Colonic mucosa (tissue), 4 donors: ENCODE results near the gene RIPK4. TPM values are rescaled to one million over a fixed set of nuclear protein-coding genes. Genes with fewer than 3 reads are reported as not detected.

Experiments used
- DNase-seq: peaks from one replicate; pipeline ENCODE4 v3.0.0-alpha.2; 2020
- H3K27ac ChIP-seq: fragments of 200-600 bp; one replicate; pipeline ENCODE4 v1.8.0; 2021
- H3K27me3 ChIP-seq: fragments of 200-600 bp; one replicate; pipeline ENCODE4 v1.8.0; 2021
- H3K36me3 ChIP-seq: fragments of 200-600 bp; one replicate; pipeline ENCODE4 v1.8.0; 2021
- H3K4me1 ChIP-seq: fragments of 200-600 bp; one replicate; pipeline ENCODE4 v1.8.0; 2021; ENCODE audit warnings: mild to moderate bottlenecking
- H3K4me3 ChIP-seq: fragments of 200-600 bp; one replicate; pipeline ENCODE4 v1.8.0; 2021
- H3K9ac ChIP-seq, 2 donors: one replicate each; pipeline ENCODE4 v1.7.0; 2013; ENCODE audit warnings: control low read depth in 2 of 2, low read depth in 2 of 2, low read length in 2 of 2
- H3K9me3 ChIP-seq: fragments of 200-600 bp; one replicate; pipeline ENCODE4 v1.8.0; 2021
- CTCF ChIP-seq: fragments of 200-600 bp; IDR thresholded peaks from one replicate; pipeline ENCODE4 v1.8.0; 2022; ENCODE audit warnings: antibody characterized with exemption, mild to moderate bottlenecking
- intact Hi-C: fragments of 100-400 bp; cut with DNase I; formaldehyde crosslinking; loops from one replicate; pipeline ENCODE4 v1.14.1; 2022
- total RNA-seq, 2 donors: library from RNA; stranded (reverse); fragmentation: NEBNext Ultra II Directional in 1 of 2; extraction: Animal tissue kit (Norgen Biotek cat#: 25700) in 1 of 2; gene quantifications; one replicate each; pipeline ENCODE4 v1.2.1, GENCODE V29; 2021
- donor health status: healthy.
- donor health status: DM: no; HTN: no; CAD: no.
- donor health status: DM: no; HTN: no; CAD: no.

RIPK4 gene
- total RNA-seq, 2 donors from 2014 or later = 10.1 to 10.5 TPM

- intact Hi-C loops = no loop called here
- no peaks in the 10 kb centered on the region for H3K4me1 ChIP-seq
- H3K4me3 ChIP-seq = no peak overlapping the region
- H3K9me3 ChIP-seq = no peaks in the 10 kb centered on the region
- H3K27me3 ChIP-seq = no peaks in the 10 kb centered on the region
- no peak overlapping the region for H3K9ac ChIP-seq
- TF ChIP-seq CTCF = no peak
- no peak for DNase-seq
- H3K27ac ChIP-seq = no peak overlapping the region
- no peaks in the 10 kb centered on the region for H3K36me3 ChIP-seq
Observed at GRCh38 chr21:41744028-41744930, 22.6 kb downstream of the RIPK4 start.

- no peak overlapping the region for H3K9ac ChIP-seq
- intact Hi-C loops = no loop called here
- no peaks in the 10 kb centered on the region for H3K9me3 ChIP-seq
- H3K27ac ChIP-seq = no peak overlapping the region
- no peaks in the 10 kb centered on the region for H3K27me3 ChIP-seq
- H3K4me1 ChIP-seq = no peaks in the 10 kb centered on the region
- no peaks in the 10 kb centered on the region for H3K36me3 ChIP-seq
- no peak for TF ChIP-seq CTCF
- no peak for DNase-seq
- no peak overlapping the region for H3K4me3 ChIP-seq
Observed at GRCh38 chr21:41743321-41744027, 23.4 kb downstream of the RIPK4 start.

GRCh38 chr21:41742073-41742875, 24.6 kb downstream of the RIPK4 start:
- H3K9ac ChIP-seq = no peak overlapping the region
- no peaks in the 10 kb centered on the region for H3K27me3 ChIP-seq
- no peaks in the 10 kb centered on the region for H3K9me3 ChIP-seq
- intact Hi-C loops = no loop called here
- no peak for TF ChIP-seq CTCF
- no peak overlapping the region for H3K27ac ChIP-seq
- H3K36me3 ChIP-seq = no peaks in the 10 kb centered on the region
- DNase-seq = no peak
- no peak overlapping the region for H3K4me3 ChIP-seq
- H3K4me1 ChIP-seq = no peaks in the 10 kb centered on the region

- Histone ChIP-seq H3K4me1 (no peaks in the 10 kb centered on the region), H3K9ac (no peak overlapping the region), H3K36me3 (no peaks in the 10 kb centered on the region), H3K27ac (no peak overlapping the region), H3K27me3 (no peaks in the 10 kb centered on the region), H3K4me3 (no peak overlapping the region), H3K9me3 (no peaks in the 10 kb centered on the region)
- intact Hi-C loops = no loop called here
- no peak for TF ChIP-seq CTCF
- no peak for DNase-seq
Observed at GRCh38 chr21:41741253-41742072, 25.4 kb downstream of the RIPK4 start.
